T-helper 9 cell (primary cell): ENCODE data around the gene CRHR1.
"Not testable (repeated sequence)": the region's sequence is repeated elsewhere in the genome, so short reads cannot be mapped to it uniquely, and the experiment has no call there.

Experiments used
- DNase-seq: peaks from one replicate; pipeline ENCODE4 v3.0.0-alpha.2; 2020

CRHR1 gene

DNA sequence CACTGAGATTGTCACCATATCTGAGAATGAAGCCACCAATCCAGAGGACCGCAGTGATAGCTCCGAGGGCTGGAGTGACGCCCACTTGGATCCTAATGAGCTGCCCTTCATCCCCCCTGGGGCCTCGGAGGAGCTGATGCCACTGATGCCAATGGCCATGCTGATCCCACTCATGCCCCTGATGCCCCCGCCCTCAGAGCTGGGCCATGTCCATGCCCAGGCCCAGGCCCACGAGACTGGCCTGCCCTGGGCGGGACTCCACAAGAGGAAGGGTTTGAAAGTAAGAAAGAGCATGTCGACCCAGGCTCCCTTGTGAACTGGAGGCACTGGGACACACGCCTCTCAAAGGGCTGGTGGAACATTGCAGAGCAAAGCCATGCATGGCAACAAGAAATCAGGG is 62.5 kb downstream of the CRHR1 start:
- no peak for DNase-seq

DNA sequence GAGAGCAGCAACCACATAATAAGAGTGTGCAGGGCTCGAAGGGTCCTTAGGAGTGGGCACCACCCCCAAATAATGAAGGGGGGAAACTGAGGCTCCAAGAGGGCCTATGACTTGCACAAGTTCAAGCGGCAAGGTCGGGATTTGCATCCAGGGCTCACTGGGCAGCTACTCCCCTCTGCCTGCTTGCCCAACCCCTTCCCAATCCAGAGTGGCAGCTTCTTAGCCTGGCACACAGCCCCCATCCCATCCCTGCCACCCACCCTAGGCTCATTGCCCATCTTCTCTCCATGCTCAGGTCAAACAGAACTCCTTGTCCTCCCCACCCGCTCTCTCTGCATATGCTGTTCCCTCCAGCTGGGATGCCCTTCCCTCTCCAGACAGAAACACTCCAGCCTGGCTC is 63.0 kb downstream of the CRHR1 start:
- no peak for DNase-seq

DNA sequence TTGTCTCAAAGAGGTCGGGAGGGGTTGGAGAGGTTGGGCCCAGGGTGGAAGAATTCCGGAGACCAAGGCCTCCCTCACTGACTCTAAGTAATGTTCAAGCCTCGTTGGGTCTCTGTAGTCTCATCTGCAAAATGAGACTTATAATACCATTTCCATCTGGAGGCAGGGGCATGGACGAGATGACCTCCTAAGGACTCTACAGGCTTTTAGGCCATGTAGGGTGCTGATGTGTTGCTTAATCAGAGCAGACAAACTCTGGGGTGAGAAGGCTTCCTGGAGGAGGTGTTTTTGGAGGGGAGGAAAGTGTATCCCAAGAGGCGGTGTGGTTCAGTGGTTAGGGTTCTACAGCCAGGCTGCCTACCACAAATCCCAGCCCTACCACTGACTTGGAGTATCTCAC is 63.6 kb downstream of the CRHR1 start:
- DNase-seq, result no peak

DNA sequence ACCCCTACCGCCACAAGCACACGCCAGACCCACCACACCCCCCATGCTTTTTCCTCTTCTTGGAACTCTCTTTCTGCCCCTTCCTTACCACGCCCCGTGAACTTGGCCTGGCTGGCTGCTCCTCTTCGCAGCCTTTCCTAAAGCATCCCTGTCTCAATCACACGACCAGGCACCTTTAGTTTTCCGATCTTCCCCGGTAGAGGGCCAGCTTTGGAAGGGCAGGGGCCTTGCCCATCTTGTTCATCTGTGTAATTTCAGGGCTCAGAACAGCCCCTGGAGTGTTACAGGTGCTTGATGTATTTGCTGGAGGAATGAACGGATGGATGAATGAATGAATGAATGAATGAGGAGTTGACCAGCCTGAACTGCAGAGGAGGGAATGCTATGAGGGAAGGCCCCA is 64.3 kb downstream of the CRHR1 start:
- DNase-seq, result no peak

DNA sequence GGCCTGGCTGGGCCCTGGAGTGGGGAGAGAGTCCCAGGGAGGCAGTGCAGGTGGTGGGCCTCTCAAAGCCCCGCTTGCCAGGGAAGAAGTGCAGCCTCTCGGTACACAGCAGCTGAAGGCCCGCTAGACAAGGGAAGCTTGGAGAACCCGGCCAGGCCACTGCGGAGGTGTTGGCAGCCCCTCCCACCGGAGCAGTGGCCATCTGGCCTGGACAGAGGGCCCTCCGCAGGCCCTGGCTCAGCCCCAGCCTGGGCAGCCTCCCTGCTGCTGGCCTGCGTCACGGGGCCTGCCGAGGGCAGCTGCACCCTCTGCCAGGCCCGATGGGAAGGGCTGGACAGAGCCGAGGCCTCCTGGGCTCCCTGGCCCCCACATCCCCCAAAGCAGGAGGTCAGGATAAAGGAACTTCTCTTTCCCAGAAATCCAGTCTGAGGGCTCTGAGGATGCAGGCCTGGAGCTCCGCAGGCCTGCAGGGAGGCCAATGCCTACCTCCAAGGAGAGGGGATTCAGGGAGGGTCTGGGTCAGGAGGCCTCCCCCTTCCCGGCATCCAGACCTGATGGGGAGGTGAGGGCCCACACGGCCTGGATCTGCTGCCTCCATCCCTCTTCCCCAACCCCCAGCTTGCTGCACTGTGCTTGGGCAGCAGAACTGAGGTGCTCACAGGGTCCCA is 64.9 kb downstream of the CRHR1 start:
- DNase-seq, result no peak

DNA sequence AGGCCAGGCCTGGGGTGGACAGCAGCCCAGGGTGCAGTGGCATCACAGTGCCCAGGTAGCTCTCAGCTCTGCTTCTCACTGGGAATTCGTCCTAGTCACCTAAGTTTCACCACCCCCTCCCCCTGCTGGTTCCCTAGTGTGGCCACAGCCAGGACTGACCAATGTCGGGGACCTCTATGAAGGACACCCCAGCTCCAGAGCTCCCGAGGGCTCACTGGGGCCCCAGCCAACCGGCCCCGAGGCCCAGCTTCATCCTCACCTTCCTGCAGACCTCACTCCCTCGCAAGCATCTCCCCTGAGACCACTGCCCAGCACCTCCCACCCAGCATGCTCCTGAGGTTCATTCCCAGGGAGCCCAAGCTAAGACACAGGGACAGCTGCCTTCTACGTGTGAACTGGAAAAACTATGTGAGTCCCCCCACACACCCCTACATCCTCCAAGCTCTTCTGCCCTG is 65.4 kb downstream of the CRHR1 start:
- DNase-seq, result no peak

DNA sequence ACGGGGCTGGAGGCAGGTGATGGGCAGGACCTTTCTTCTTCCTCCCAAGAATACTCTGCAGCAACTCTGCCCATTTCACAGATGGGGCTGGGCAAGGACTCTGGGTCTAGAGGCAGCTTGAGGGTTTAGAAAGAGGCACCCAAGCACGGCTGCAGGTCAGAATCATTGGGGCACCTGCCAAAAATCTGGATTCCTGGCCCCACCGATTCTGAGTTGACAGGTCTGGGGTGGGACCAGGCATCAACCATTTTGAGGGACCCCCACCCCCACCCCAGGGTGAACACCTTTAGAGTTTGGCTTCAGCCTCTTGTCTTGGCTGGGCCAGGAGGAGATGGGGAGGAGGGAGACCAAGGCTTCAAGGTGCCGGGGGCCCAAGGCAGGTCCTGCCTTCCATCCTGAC is 65.9 kb downstream of the CRHR1 start:
- no peak for DNase-seq

DNA sequence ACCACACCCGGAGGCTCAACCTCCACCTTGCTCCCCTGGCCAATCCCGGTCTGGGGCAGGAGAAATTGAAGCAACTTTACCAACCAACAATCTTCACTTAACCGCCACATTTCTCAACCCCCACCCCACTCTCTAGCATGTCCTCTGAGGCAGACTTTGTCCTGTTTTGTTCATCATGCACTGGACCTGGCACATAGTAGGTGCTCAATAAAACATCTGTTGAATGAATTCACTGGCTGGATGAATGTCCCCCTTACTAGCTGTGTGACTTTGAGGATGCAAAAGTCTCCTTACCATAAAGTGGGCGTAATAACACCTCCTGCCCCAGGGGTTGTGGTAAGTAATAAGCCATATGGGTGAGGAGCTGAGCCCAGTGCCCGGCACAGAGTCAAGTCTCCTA is 66.3 kb downstream of the CRHR1 start:
- DNase-seq, result no peak

DNA sequence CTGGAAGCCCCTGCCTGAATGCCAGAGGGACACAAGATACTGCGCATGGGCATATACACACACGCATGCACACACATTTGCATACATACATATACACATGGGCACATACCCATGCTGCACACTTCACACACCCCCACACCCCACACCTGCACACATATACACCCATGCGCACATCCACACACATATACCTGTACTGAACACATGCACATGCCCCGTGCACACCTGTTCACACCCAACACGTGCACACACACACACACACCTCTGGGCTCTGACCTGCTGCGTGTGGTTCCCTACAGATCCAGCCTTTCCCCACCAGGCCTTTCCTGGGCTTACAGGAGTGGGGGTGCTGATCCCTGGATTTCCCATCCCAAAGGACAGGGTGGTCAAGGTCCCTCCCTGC is 66.9 kb downstream of the CRHR1 start:
- no peak for DNase-seq

DNA sequence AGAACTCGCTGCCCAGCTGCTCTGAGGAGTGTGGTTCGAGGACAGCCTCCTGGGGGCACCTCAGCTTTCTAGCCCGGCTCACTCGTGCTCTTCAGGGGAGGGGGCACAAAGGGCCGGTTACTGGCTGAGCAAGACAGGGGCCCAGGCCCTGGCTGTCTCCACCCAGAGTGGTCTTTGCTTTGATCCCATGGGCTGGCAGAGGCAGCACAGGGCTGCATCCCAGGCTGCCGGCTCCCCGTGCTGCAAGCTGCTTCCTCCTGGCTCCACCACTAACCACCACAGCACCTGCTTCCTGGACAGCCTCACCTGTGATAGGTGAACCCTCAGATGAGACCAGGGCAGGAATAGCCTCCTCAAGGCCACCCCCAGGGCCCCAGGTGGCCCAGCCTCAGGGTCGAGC is 67.3 kb downstream of the CRHR1 start:
- no peak for DNase-seq

DNA sequence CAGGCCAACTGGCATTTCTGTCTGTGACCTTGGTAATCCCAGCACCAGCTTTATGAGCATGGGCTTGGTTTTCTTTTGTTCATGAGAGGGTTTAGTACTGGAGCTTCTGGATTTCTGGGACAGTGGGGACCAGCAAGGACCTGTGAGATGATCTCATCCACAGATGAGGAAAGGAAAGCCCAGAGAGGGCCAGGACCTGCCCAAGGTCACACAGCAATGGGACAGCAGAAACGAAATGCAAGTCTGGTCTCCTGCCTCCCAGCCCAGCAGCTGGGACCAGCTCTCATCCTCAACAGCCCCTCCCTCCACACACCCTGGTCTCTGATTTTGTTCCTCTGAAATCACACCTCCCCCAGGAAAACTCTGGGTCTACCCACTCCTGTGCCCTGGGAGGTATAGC is 67.8 kb downstream of the CRHR1 start:
- DNase-seq, result no peak

DNA sequence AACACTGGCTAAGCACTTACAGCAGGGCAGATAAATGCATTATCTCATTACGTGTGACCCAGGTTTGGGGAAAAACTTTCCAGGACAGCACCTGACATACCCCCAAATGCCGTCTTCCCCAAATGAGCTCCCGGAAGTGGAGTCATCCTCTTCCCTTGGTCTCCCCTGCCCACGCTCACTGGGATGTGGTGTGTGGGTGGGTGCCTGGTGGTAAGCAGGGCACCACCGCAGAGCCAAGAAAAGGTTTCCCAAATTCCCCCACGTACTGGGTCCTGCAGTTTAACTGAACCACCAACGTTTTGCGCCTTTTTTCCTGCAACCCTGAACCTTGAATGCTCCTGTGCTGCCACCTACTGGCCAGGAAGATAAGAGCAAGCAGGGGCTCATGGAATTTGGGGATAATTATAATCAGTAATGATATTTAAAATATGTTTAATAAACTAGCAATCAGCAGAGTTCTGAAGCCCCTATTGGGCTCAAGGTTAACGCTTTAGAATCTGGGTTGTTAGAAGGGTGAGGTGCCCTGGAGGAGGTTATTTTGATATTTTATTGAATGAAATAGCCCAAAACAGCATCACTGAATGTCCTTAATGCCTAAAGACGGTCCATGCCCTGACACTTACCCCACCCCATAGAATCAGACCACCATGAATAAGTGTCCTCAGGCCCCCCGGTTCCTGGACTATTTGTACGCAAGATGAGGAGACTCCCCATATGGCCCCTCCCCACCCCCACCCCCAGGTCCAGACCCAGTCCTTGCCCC is 68.6 kb downstream of the CRHR1 start:
- peak; percentile 60 for DNase-seq

DNA sequence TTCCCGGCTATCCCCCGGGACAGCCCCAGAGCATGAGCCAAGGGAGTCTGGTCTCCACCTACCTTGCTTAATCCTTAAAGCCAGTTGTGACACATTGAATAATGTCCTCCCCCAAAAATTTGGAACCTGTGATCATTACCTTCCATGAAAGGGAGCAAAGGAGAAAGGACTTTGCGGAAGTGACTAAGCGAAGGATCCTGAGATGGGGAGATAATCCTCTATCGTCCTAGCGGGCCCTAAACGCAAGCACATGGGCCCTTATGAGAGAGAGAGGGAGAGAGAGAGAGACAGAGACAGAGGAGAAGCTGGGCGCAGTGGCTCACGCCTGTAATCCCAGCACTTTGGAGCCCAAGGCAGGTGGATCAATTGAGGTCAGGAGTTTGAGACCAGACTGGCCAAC is 70.1 kb downstream of the CRHR1 start:
- DNase-seq, result no peak

DNA sequence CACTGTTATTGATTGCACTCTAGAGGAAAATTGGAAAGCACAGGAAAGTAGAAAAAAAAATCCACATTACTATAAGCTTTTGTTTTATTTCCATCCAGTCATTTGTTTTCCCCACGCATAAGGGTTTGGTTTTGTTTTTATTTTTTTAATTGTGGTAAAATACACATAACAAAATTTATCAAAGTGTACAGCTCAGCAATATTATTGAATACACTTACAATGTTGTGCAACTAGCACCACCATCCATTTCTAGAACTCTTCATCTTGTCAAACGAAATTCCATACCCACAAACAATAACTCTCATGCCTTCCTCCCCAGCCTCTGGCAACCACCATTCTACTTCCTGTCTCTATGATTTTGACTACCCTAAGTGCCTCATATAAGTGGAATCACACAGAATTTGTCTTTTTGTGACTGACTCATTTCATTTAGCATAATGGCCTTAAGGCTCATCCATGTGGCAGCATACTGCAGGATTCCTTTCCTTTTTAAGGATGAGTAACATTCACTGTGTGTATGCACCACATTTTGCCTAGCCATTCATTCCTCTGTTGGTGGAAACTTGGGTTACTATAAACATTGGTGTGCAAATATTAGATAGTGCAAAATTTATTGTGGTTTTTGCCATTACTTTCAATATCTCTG is 71.7 kb downstream of the CRHR1 start:
- DNase-seq, result no peak

DNA sequence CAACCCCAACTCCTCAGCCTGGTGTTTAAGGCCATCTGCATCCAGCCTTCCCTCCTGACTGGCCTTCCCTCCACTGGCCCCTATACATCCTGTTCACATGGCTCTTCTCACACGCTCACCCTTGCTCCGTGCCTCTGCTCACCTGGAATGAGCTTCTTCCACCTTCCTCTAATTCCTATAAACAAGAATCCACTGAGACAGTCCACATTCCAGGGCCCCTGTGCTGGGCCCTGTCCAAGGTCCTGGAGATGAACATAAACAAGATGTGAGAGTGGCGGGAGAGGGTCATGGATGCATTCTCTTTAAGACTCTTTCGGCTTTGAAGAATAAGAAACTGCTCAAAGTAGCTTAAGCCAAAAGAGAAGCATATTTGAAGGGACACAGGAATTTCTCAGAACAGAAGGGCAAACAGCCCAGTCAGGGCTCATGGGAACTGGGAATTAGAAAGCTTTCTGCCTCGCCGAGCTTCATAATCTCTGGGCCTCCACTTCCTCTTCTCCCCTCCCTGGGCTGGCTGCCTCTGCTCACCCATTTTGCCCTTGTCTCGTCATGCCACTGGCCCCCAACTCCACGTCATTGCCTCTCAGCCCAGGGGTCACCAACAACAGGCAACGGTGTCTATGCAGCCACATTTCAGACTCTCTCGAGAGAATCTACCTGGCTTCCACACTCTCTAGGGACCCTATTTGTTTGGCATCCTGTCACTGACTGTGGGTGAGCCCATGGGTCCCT is 74.0 kb downstream of the CRHR1 start:
- no peak for DNase-seq

DNA sequence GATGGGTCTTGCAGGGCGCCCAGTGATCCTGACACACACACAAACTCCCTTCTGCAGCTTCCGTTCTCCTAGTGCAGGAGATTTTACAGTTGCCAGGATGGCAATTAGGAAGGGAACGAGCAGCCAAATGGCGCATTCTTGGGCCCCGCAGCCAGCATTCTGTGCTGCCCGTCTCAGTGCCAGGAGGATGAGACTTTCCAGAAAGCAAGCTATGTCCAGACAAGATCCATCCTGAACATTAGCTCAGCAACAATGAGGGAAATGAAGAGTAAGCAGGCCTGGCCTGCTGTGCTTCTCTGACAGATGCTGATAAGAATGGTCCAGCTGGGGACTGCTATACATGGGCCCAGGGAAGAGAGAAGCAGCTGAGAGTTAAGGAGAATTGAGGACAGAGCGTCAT is 77.0 kb downstream of the CRHR1 start:
- DNase-seq, result no peak

DNA sequence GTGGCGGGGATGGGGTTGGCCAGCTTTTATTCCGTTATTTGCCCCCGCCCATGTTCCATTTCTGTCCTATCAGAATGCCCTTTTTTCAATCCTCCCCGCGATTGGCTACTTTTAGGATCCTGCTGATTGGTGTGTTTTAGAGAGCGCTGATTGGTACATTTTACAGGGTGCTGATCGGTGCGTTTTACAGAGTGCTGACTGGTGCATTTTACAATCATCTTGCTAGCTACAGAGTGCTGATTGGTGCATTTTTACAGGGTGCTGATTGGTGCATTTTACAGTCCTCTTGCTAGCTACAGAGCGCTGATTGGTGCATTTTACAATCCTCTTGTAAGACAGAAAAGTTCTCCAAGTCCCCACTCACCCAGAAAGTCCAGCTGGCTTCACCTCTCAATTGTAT is 78.0 kb downstream of the CRHR1 start:
- not testable (repeated sequence) for DNase-seq

DNA sequence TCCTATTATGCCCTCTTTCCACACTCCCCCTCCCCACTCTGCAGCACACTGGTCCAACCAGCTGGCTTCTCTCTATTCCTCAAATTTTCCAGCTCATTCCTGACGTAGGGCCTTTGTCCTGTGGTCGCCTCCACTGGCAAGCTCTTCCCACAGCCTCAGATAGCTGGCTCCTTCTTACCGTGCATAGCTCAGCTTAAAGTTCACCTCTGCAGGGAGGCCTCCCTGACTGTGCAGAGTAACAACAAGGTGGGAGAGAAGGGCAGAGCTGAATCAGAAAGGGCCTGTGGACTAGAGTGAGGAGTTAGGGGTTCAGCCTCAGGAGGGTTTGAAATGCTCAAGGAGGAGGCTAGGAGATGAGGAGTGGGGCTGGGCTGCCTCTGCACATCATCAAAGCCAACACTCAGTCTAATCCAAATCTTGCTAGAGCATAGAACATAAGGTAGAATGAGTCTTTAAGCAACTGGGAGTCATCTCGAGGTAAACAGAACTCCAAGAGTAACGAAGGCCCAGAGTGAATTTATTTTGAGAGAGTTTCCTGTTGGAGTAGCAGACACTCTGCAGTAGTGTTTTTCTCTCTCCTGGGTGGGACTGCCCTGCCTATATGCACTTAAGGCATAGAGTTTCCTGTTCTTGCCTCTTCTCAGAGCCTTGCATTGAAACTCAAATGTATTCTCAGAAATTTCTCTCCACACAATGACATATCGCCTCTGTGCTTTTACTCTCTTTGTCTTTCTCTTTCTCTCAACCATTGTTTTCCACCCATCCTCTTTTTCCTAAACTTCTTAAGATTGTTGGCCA is 79.9 kb downstream of the CRHR1 start:
- DNase-seq, result no peak

DNA sequence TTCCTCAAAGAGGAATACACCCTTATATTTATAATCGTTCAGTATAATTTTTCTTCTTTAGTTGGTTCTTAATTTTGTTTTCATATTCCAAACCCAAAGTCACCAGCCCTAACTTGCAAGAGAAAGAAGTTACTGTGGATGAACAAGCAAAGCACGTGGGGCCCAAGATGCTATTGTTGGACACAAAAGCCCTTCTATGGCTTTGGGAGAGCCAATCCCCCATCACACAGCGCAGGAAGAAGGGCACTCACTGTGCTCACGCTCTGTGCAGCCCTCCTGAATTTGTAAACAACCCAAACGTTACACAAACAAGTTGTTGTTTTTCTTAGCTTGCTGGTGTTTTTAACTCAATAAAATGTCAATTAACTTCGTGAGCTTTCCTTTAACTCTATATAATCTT is 83.1 kb downstream of the CRHR1 start:
- DNase-seq, result no peak

DNA sequence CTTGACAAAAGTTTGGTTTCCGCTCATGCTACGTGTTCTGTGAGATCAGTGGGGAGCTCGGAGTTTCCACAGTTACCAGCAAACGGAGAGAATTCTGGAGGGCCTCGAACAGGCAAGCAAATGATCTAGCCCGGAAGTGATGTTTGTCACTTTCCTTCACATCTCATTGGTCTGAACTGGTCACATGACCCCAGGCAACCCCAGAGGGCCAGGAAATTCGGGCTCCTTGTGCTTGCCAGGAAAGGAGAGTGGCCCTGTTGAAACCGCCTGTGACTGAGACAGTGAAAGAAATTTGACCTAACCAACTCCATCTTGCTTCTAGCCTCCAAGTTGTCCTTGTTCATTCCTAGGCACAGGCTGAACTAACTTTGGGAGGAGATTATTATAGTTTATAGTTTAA is 83.6 kb downstream of the CRHR1 start:
- DNase-seq, result no peak

DNA sequence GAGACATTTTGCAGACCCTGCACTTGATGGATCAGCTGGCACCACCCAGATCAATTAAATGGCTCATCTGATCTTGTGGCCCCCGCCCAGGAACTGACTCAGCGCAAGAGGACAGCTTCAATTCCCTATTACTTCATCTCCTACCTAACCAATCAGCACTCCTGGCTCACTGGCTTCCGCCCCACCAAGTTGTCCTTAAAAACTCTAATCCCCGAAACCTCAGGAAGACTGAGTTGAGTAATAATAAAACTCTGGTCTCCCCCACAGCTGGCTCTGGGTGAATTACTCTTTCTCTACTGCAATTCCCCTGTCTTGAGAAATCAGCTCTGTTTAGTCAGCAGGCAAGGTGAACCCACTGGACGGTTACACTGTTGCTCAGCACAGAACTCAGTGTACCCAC is 84.2 kb downstream of the CRHR1 start:
- DNase-seq, result no peak

DNA sequence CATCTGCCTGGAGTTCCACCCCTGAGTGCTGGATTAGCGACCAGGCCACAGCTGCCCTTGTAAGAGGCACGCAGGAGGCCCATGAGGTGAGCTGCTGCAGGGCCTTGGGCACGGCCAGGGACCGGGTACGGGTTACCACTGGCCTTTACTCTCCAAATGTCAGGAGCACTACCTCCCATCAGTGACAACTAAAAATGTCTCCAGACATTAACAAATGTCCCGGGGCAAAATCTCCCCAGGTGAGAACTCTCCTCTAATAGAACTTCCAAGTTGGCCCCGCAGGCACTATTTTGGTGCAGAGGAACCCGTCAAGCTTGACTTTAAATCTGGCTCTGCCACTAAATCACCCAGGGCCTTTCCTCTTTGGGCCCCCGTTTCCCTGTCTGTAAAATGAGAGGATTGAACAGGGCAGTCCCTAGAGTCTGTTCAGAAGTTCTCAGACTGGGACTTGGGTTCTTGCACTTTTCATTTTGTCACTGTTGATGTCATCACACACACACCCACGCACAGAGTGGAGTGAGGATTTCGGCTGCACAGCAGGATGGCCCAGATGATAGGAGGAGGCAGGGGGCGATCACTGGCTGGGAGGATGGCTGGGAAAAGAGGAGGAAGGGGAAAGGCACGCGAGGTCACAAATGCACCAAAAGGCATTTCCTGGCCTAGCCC is 85.7 kb downstream of the CRHR1 start:
- no peak for DNase-seq
